Measurements from ENCODE around the gene CHDH. TPM values are rescaled to one million over a fixed set of nuclear protein-coding genes. Genes with fewer than 3 reads are reported as not detected.

CHDH gene
- total and polyA plus RNA-seq, 12 donors: 0.29 to 17.5 (median 2.2) TPM

- TF ChIP-seq CTCF (IDR thresholded peaks at IDR 0.05): no peak
- no peaks in the 10 kb centered on the region for H3K36me3 ChIP-seq
- peaks cover 0 to 9% (median 0%) of the 10 kb centered on the region in 7 donors for H3K27me3 ChIP-seq
- H3K4me3 ChIP-seq: no peak overlapping the region
- DNase-seq (no peak), ATAC-seq (no peak)
- no peak overlapping the region for H3K27ac ChIP-seq
- intact Hi-C loops (cut with DNase I): loop anchor here in 1 of 10 donors (2.0 kb wide), 1 partner anchor 28 kb away; no protein-coding TSS in a partner anchor
- 64 to 78% methylated on average over 3 of the region's 3 CpGs for WGBS, 2 donors
- H3K9me3 ChIP-seq: no peaks in the 10 kb centered on the region
- H3K4me1 ChIP-seq: peaks cover 0 to 9% (median 0%) of the 10 kb centered on the region in 9 donors
Measured at GRCh38 chr3:53794597-53794996, 51.6 kb downstream of the CHDH start.

DNA sequence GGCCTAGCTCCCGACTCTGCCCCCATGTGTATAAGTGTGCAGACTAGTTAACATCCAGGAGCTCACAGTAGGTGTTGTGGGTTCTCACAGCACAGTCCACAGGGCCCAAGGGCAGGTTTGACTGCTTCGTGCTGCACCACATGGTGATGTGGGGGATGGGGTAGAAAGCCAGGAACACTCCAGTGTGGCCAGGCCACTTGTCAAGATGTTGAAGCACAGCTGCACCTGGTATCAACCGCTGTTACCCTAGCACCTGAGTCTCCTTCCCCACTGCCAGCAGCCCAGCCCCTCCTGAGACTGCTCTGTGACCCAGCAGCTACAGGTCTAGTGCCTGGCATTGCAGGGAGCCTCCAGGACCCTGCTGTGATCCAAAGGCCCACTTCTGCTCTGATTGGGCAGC is 53.4 kb downstream of the CHDH start:
- TF ChIP-seq CTCF (IDR thresholded peaks at IDR 0.05): no peak
- 82 to 90% methylated on average over 3 of the region's 3 CpGs for WGBS, 2 donors
- Histone ChIP-seq H3K36me3 (no peaks in the 10 kb centered on the region), H3K9me3 (no peaks in the 10 kb centered on the region), H3K4me1 (peaks cover 0 to 9% (median 0%) of the 10 kb centered on the region in 9 donors), H3K4me3 (no peak overlapping the region), H3K27me3 (peaks cover 0 to 14% (median 0%) of the 10 kb centered on the region in 7 donors), H3K27ac (no peak overlapping the region)
- ATAC-seq (no peak), DNase-seq (no peak)
- intact Hi-C loops (cut with DNase I): no loop called here

- 79 to 84% methylated on average over 7 of the region's 7 CpGs for WGBS, 2 donors
- intact Hi-C loops (cut with DNase I): no loop called here
- Histone ChIP-seq H3K4me1 (peaks cover 0 to 6% (median 0%) of the 10 kb centered on the region in 9 donors), H3K4me3 (no peak overlapping the region), H3K9me3 (no peaks in the 10 kb centered on the region), H3K36me3 (no peaks in the 10 kb centered on the region), H3K27ac (no peak overlapping the region), H3K27me3 (peaks cover 0 to 13% (median 0%) of the 10 kb centered on the region in 7 donors)
- ATAC-seq (no peak), DNase-seq (no peak)
- no peak for TF ChIP-seq CTCF (IDR thresholded peaks at IDR 0.05)
Measured at GRCh38 chr3:53791317-53791716, 54.9 kb downstream of the CHDH start.

GRCh38 chr3:53790470-53790869 is 55.7 kb downstream of the CHDH start:
- intact Hi-C loops (cut with DNase I): no loop called here
- Histone ChIP-seq H3K27ac (no peak overlapping the region), H3K27me3 (peaks cover 0 to 13% (median 0%) of the 10 kb centered on the region in 7 donors), H3K9me3 (no peaks in the 10 kb centered on the region), H3K4me1 (no peaks in the 10 kb centered on the region), H3K36me3 (no peaks in the 10 kb centered on the region), H3K4me3 (no peak overlapping the region)
- WGBS, 2 donors: 92 to 98% methylated on average over 5 of the region's 5 CpGs
- ATAC-seq (no peak), DNase-seq (no peak)
- no peak for TF ChIP-seq CTCF (IDR thresholded peaks at IDR 0.05)
